Fibroblast of upper back skin (primary cell): ENCODE data around the gene OMP.

Experiments
- DNase-seq: peaks from one replicate; pipeline ENCODE4 v3.0.0-alpha.2; 2013

OMP gene

DNA sequence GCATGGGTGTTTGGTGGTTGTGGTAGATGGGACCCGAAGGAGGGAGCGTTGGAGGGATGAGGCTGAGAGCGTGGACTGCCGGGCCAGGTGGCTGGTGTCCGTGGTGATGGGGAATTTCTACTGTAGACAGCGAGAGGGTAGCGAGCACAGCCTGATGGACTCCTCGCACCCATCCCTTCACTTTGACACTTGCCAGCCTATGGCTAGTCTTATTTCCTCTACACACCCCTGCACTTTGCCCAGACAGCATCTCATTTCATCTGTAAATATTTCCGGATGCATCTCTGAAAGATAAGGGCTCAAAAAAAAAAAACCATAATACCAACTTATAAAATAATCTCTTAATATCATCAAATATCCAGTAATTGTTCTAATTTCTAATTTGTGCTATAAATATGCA, 5.8 kb downstream of the OMP start:
- no peak for DNase-seq

DNA sequence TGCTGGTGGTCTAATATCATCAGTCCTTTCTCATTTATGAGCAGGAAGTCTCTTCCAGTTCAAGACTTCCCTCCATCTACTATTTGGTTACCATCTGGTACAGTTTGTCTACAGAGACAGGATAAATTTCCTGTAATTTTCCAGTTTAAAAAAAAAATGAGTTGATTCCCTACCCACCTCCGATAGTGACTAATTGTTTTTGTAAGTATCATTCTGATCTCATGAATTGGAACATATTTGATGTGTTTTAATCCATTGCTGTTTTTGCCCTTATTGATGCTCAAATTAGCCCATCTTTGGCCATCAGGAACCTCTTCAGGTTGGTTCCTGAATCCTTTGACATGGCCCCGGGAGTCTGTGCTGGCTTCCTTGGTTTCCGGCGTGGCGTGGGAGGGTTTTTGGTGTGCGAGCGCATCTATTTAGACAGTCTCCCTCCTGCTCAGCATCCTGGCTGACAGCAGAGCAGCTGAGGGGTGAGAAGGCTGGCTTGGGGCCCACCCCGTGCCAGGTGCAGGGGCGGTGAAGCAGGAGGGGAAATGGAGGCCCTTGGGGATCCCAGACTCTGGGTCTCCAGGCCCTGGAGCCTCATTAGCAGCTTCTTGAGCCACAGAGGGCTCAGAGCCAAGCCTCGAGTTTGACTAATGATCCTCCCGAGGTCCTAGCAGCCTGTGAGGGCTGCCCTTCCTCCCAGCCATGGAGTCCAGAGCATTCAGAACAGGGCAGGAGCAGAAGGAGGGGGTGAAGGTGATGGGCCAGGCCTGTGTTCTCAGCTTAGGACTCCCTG, 6.8 kb downstream of the OMP start:
- peak; percentile 60 for DNase-seq

DNA sequence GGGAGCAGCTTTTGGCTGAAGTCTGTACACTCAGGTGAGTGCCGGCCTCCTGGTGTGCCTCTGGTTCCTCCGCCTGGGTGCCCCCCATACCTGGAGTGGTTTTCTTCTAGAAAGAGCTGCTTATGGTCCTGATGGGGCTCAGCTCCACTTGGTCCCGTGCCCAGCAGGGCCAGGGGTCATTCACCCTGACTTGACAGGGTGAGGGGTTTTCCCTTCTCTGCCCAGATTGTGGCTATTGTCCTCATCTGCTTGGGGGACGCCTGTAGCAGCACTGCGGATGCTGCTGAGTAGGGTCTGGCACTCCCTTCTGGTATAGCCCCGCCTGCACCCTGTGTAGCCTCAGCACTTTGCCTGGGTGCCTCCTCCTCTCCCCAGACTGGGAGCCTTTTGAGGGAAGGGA, 8.2 kb downstream of the OMP start:
- no peak for DNase-seq

DNA sequence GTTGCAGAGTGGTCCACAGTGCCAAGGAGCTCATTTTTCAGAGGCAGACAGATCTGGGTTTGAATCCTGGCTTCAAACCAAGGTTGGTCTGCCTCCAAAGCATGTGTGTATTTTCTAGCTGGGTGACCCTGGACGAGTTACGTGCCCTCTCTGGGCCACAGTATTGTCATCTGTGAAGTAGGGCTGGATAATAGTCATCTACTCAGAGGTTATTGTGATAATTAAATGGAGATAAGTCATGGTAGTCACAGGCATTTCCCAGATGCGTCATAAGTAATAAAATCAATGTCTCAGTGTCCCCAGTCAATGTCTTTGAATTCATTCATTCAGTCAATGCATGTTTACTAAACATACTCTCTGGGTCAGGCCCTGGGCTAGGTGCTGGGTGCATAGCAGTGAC, 8.6 kb downstream of the OMP start:
- no peak for DNase-seq

DNA sequence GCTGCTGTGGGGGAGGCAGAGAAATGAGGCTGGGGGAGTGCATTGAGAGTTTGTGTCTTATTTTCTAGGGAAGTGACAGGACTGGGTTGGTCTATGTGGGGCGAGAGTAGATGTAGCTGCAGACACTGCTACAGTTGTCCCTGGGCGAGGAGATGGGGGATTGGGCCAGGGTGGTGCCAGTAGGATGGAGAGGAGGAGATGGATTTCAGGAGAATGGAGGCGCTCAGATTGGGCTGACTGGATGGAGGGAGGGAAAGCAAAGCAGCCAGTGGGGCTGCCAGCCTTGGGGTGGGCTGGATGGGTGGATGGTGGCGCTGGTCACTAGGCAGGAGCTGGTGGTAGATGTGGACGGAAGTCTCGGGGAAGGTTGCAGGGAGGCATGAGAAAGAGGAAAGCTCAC, 9.3 kb downstream of the OMP start:
- DNase-seq = no peak

DNA sequence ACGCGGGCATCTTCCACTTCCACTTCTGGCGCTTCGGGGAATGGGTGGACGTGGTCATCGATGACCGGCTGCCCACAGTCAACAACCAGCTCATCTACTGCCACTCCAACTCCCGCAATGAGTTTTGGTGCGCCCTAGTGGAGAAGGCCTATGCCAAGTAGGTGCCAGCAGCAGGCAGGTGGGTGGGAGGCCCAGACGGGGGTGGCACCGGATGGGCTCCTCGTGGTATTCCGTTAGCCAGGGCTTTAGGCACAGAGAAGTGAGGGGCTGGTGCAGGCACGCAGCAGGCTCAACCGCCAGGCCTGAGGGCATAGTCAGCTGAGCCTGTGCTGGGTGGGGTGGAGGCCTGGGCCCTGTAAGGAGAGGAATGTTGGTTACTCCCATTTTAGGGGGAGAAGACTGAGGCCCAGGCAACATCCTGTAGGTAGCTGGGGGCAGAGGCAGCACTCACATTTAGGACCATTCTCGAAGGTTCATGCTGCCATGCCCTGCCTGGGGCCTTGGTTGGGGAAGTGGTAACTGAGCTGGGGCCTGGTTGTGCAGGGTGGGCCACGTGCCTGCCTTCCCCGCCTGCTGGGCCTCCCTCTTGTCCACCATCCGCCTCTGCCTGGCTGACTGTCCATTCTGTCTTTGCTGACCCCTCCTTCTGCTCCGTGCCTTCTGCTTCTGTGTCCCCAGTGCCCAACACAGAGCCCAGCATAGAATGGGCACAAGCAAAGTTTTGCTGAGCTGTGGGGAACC, 10.2 kb downstream of the OMP start:
- DNase-seq = no peak

DNA sequence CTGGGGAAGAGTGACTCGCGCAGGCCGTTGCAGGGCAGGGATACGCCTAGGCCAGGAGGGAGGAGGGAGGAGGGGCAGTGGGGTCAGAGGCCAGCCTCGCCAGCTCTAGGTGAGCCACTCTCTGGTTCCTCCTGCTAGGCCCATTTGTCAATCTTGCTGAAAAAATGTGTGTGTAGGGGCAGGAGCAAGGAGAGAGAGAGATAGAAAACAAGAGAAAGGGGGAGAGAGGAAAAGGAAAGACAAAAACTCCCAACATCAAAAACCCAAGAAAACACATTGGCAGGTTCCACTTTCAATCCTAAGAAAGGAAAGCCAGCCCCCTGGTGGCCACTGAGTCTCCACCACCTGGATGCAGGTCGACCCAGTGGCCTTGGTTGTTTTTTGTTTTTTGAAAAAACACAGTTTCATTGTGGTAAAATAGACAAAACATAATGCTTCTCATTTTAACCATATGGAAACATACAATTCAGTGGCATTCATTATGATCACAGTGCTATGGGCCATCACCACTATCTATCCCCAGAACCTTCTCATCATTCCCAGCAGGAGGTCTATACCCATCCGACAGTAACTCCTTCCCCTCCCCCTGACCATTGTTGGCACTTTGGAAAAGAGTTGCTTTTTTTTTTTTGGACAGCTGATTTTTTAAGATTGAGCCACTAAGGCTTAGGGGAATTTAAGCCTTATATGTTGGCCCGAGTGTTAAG, 10.9 kb downstream of the OMP start:
- peak; percentile 35 for DNase-seq

DNA sequence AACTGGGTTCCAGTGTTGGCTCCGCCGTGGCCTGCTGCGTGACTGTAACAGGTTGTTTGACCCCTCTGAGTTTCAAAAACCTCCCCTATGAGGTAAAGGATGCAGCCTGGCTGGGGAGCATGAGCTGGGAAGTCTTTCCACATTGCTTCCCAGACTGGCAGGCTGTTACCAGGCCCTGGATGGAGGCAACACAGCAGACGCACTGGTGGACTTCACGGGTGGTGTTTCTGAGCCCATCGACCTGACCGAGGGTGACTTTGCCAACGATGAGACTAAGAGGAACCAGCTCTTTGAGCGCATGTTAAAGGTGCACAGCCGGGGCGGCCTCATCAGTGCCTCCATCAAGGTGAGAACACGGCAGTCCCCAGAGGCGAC, 11.4 kb downstream of the OMP start:
- no peak for DNase-seq

DNA sequence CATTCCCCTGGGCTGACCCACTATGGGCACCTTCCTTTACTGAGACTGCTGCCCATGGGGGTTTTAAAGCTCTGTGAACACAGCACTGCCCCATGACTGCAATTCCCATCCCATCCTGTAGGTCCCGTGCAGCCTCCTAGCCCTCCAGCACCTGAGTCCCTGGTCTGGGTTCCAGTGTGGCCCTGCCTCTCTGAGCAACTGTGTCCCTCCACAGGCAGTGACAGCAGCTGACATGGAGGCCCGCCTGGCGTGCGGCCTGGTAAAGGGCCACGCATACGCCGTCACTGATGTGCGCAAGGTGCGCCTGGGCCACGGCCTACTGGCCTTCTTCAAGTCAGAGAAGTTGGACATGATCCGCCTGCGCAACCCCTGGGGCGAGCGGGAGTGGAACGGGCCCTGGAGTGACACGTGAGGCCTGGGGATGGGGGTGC, 12.6 kb downstream of the OMP start:
- DNase-seq = no peak

DNA sequence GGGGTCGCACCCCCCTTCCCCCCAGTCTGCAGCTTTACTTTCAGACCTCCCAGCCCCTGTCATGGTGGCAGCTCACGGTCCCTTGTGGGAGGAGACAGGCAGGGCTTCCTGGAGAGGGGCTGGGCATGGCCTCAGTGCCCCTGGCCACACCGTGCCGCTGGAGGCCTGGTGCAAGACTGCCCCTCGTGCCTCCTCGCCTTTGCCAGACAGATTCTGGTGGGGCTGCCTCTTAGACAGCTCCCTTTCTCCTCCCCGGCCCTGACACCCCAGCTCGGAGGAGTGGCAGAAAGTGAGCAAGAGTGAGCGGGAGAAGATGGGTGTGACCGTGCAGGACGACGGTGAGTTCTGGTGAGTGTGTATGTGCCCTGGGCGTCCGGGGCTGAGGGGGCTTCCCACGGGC, 13.3 kb downstream of the OMP start:
- DNase-seq = no peak

DNA sequence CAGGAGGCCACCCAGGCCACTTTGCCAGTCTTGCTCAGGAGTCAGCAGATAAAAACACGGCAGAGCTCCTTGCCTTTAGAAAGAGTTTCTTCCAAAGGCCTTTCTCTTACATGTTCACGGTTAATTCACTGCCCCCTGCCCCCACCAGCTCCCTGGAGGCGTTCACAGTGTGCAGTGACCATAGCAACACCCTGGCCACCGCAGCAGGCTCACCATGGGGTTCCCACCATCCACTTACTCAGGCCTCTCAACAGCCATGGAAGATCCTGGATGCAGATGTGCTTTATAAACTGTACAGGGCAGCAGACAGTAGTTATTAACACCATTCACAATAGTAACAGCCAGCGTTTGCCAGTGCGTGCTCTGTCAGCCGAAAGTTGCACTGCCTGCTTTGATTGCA, 14.9 kb downstream of the OMP start:
- DNase-seq = no peak

DNA sequence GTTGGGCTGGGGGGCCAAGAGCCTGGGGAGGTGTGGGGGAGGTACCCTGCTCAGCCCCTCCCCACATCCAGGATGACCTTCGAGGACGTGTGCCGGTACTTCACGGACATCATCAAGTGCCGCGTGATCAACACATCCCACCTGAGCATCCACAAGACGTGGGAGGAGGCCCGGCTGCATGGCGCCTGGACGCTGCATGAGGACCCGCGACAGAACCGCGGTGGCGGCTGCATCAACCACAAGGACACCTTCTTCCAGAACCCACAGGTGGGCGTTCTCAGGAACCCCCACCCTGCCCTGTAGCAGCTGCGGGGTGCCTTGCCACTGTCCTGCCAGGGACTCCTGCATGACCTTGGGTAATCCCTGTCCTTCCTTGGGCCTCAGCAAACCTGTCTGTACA, 15.4 kb downstream of the OMP start:
- DNase-seq = no peak

DNA sequence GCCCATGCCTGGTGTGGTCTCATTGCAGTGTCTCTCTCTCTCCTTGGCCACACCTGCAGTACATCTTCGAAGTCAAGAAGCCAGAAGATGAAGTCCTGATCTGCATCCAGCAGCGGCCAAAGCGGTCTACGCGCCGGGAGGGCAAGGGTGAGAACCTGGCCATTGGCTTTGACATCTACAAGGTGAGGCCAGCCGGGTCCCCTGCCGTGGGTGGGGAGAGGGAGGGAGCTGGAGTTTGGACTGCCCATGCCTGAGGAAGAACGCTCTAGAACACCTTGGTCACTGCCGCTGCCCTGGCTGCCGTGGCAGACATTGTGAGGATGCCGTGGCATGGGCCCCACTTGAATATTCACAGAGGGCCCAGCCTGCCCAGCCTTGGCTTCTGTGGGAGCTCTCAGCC, 16.3 kb downstream of the OMP start:
- DNase-seq = no peak

DNA sequence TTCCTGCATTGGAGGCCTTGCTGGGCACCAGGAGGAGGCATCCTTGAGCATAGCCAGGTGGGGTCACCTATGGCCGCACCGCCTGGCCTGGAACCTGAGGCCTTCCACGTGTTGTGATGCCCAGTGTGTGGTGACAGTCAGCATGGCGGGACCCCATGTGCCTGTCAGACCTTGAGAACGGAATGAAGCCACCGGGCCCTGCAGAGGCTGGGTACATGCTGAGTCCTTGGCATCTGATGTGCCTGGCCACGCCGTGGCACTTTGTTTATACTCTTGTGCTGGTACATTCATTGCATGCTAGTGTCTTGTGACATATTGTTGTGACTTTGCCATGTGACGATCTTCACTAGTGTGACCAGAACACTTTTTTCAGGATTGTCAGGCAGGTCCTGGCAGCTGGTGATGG, 16.9 kb downstream of the OMP start:
- no peak for DNase-seq

DNA sequence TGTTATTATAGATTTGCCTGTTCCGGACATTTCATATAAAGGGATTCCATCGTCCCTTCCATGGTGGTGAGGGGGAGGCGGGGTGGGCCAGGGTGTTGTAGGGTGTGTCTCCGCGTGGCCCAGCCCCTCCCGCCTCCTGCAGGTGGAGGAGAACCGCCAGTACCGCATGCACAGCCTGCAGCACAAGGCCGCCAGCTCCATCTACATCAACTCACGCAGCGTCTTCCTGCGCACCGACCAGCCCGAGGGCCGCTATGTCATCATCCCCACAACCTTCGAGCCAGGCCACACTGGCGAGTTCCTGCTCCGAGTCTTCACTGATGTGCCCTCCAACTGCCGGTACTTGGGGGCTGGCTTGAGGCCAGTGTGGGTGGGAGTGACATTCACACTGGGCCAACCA, 17.9 kb downstream of the OMP start:
- no peak for DNase-seq

DNA sequence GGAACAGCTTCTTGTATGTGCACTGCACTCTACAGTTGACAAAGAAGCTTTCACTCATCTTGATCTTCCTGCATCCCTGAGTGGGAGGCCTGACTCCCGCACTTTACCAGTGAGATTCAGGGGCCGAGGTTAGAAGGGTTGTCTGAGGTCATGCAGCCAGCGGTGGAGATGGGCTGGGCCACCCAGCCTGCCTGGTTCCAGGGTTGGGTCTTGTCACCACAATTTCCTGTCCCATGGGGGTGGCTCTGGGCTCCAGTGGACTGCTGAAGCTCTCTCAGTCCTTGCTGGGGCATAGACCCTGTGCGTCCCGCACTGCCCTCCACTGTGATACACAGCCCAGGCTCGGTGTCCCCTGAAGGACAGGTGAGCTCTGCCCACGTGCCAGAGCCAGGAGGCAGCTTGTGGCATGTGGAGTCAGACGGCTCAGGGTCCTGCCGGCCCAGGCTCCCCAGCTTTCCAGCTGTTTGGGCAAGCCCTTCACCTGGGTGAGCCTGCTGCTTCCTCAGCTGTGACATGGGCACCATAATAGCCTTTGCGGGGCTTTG, 18.5 kb downstream of the OMP start:
- no peak for DNase-seq

DNA sequence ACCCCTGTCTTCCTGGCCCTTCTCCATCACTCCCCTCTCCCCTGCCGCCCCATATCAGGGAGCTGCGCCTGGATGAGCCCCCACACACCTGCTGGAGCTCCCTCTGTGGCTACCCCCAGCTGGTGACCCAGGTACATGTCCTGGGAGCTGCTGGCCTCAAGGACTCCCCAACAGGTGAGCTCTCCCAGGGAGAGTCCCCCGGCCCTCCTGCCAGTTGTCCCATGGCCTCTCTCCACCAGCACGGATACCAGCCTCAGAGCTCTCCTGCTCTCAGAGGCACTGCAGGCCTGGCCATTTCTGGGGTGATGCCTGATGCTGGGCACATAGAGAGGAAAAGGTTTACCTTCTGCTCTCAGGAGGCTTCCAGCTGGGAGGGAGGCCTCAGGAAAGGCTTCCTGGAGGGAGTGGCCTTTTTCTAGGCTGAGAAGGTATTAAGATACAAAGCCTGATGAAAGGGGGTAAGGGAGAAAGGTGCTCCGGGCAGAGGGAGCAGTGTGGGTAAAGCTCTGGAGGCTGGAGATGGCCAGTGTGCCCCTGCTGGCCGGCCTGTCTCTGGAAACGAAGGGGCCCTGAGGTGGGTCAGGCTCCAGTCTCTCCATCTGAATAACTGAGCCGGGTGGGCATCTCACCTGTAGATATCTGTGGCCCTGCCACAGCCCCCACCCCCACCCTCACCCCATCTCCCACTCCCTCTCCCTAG, 19.4 kb downstream of the OMP start:
- no peak for DNase-seq

DNA sequence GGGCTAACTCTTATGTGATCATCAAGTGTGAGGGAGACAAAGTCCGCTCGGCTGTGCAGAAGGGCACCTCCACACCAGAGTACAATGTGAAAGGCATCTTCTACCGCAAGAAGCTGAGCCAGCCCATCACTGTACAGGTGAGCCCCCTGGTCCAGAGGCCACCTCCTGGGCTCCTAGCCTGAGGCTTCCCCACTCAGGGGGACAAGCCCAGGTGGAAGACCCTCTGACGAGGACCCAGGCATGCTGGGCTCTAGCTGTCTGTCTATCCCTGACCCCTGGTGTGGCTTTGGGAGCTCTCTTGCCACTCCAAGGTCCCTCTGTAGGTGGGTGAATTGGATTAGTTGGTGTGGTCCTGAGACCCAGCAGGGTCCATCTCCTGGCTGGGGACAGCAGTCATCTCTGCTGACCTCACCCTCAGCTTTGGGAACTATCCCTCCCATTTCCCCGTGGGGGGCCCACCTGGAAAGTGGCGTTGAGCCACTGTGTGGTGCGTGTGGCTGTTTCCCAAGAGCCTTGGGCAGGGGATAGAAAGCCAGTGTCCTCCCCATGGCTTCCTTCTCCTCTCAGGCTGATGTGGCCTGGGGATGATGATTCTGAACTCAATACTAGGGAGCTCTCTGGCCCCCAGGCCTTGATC, 20.1 kb downstream of the OMP start:
- DNase-seq = no peak

DNA sequence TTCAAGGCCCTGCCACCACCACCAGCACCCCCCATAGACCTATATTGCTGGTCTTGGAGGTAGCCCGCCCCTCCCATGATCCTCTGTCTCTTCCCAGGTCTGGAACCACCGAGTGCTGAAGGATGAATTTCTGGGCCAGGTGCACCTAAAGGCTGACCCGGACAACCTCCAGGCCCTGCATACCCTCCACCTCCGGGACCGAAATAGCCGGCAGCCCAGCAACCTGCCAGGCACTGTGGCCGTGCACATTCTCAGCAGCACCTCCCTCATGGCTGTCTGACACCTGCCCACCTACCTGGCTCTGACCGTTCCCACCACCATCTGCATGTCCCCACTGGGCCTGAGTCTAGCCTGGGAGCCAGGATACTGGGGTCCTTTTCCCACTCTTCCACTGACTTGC, 21.0 kb downstream of the OMP start:
- no peak for DNase-seq

DNA sequence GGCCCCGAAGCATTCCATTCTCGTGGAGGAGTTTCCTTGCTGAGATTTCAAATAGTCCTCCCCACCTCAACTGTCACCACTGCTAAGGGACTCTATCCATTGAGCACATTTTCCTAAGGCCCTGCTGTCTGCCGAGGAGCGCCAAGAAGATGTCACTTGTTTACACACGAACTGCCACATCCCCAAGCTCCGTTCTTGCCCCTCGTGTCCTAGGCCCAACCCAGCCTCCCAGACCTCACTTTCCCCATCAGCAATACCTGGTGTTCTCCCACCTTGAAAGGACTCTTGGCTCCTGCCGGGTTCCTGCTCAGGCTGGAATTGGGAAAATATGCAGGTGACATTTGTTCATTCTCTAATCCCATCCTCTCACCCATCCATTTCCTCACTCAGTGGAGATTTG, 21.4 kb downstream of the OMP start:
- no peak for DNase-seq

DNA sequence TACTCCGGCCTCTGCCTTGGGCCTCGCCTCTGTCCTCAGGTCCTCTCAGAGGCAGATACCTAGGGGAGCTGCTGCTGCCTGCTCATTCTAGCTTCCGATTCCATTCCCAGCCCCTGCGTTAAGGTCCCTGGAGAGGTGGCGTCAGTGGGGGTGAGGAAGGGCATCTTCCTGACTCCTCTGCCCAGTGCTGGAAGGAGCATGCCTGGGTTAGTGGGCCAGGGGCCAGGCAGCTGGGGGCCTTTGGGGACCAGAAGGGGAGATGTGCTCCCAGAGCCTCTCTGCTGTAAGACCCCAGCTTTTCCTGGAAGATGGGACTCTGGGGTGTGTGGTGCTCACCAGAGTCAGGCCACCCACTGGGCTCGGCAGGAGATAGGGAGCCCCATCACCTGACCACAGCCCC, 21.8 kb downstream of the OMP start:
- DNase-seq = no peak

DNA sequence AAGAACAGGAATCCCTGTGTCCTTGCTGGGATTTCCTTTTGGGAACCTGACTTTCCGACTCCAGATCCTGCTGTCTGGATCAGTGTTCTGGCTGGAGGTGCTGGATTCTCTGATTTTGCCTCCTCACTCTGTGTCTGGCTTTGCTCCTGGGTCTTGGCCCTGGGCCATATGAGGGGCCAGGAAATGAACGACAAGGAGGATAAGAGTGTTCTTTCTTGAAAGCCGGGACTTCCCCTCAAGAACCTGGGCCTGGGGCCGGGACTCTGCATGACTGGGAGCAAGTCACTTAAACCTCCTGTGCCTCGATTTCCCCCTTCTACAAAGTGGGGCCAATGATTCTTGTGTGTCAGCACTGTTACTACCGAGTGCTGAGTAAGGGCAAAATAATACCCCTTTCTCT, 22.6 kb downstream of the OMP start:
- no peak for DNase-seq

DNA sequence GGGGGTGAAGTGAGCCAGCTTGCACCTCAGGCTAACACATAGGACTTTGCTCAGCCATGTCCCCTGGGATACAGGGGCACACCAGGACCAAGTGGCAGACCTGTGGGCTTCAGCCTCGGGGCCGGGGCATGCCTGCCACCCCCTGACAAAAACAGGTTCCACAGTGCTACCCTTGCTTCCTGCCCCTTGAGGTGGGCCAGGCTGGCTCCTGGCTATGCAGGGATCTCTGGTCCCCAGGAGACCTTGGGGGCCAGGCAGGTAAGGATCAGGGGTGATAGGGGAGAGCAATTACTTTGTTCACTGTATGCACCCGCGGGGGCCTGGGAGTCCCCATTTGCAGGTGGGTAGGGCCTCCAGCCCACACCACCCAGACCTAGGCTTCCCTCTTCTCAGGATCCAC, 23.1 kb downstream of the OMP start:
- no peak for DNase-seq
